ENCODE results near the gene LRRC28. TPM values are rescaled to one million over a fixed set of nuclear protein-coding genes. Genes with fewer than 3 reads are reported as not detected.
"Not testable (repeated sequence)": the region's sequence is repeated elsewhere in the genome, so short reads cannot be mapped to it uniquely, and the experiment has no call there.

LRRC28 gene
- total RNA-seq, 1 donor from 2014 or later, result 24.6 TPM

GRCh38 chr15:99368743-99369142 lies 117.5 kb downstream of the LRRC28 start:
- ATAC-seq, result no peak
- DNase-seq (ENCODE audit: low spot score), result no peak
- intact Hi-C loops (cut with DNase I), result no loop called here

DNA sequence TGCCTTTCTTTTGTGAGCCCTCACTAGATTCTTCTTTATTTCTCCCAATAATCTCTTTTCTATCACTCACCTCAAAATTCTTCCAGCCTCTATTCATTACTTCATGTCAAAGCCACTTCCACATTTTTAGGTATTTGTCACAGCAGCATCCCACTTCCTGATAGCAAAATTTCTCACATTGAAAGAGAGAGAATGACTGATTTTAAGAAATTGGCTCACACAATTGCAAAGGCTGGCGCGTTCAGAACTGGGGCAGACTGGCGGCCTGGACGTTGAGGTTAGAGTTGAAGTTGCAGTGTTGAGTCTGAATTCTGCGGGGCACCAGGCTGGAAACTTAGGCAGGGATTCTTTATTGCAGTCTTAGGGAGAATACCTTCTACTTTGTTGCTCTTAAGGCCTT lies 117.9 kb downstream of the LRRC28 start:
- intact Hi-C loops (cut with DNase I), result no loop called here
- no peak for ATAC-seq
- no peak for DNase-seq (ENCODE audit: low spot score)

- no peak for ATAC-seq
- no peak for DNase-seq (ENCODE audit: low spot score)
- intact Hi-C loops (cut with DNase I), result no loop called here
Measured at GRCh38 chr15:99371180-99372103, 120.2 kb downstream of the LRRC28 start.

- DNase-seq (ENCODE audit: low spot score), result no peak
- ATAC-seq, result peak; percentile 32
- intact Hi-C loops (cut with DNase I), result no loop called here
Measured at GRCh38 chr15:99385005-99385669, 133.9 kb downstream of the LRRC28 start.

GRCh38 chr15:99385865-99386264 lies 134.6 kb downstream of the LRRC28 start:
- ATAC-seq (peak; percentile 92), DNase-seq (ENCODE audit: low spot score) (peak; percentile 74)
- intact Hi-C loops (cut with DNase I), result no loop called here

- ATAC-seq, result peak; percentile 74
- no peak for DNase-seq (ENCODE audit: low spot score)
Measured at GRCh38 chr15:99386391-99386790, 135.1 kb downstream of the LRRC28 start.

GRCh38 chr15:99387421-99388168 lies 136.3 kb downstream of the LRRC28 start:
- no peak for ATAC-seq
- no peak for DNase-seq (ENCODE audit: low spot score)
- intact Hi-C loops (cut with DNase I), result no loop called here

More at GRCh38 chr15:99386391-99386790, 135.1 kb downstream of the LRRC28 start:
- intact Hi-C loops (cut with DNase I), result no loop called here

DNA sequence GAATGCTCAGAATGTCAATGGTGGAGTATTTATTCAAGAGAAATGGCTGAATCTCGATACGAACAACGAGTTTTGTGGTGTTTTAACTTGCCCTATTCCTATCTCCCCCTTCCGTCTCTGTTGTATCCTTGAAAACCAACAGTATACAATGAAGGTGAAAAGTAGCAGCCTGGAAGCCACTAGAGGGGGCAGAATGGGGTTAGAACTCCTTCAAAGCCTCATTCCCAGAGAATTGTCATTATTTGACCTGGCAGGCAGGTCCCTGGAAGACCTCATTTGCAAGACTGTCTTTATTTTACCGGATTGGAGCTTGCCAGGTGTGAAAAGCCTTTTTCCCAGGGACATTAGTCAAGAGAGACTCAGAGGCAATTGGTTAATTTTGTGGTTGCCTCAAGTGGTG lies 139.4 kb downstream of the LRRC28 start:
- intact Hi-C loops (cut with DNase I), result no loop called here
- ATAC-seq (no peak), DNase-seq (ENCODE audit: low spot score) (no peak)

GRCh38 chr15:99393641-99394040 lies 142.4 kb downstream of the LRRC28 start:
- intact Hi-C loops (cut with DNase I), result no loop called here
- ATAC-seq (no peak), DNase-seq (ENCODE audit: low spot score) (no peak)

DNA sequence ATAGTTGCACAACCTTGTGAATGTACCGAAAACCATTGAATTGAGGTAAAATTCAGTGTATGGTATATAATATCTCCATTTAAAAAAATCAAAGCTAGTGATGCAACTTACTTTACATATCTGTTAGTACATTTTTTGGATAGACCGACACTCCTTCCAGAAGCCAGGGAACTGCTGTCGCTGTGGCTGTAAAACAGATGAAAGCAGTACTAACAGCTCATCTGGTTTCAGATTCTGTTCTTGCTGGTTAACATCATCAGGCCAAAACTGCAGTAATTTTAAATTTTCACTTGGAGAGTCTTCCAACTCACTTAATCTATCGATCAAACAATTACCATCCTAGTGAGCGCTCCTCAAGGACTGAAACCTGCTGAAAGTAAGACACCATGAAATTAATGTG lies 145.1 kb downstream of the LRRC28 start:
- ATAC-seq (no peak), DNase-seq (ENCODE audit: low spot score) (no peak)
- intact Hi-C loops (cut with DNase I), result no loop called here

GRCh38 chr15:99399061-99399460 lies 147.8 kb downstream of the LRRC28 start:
- intact Hi-C loops (cut with DNase I), result no loop called here
- no peak for ATAC-seq

DNA sequence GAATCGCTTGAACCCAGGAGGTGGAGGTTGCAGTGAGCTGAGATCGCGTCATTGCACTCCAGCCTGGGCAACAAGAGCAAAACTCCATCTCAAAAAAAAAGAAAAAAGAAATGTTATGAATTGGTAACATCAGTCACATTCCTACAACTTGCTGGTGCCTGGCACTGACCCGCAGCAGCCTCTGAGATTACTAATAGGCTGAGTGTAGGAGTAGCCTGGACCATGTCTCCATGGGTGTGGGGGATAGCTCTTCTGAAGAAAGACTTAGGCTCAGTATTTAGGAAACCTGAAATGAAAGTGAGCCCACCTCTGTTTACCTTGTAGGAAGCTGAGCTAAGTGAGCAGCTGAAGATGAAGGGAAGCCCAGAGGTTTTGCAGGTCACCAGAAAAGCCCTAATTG lies 148.3 kb downstream of the LRRC28 start:
- no peak for ATAC-seq
- intact Hi-C loops (cut with DNase I), result no loop called here
- no peak for DNase-seq (ENCODE audit: low spot score)

More at GRCh38 chr15:99399061-99399460, 147.8 kb downstream of the LRRC28 start:
- DNase-seq (ENCODE audit: low spot score), result no peak

DNA sequence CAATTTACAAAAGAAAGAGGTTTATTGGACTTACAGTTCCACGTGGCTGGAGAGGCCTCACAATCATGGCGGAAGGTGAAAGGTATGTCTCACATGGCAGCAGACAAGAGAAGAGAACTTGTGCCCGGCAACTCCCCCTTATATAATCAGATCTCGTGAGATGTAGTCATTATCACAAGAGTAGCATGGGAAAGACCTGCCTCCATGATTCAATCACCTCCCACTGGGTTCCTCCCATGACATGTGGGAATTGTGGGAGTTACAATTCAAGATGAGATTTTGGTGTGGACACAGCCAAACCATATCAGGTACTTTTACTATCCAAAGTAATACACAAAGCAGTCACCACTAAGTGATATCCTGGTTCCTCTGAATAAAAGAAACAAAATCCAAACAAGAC lies 149.9 kb downstream of the LRRC28 start:
- intact Hi-C loops (cut with DNase I); ATAC-seq; DNase-seq (ENCODE audit: low spot score): not testable (repeated sequence)

GRCh38 chr15:99402014-99402729 lies 150.9 kb downstream of the LRRC28 start:
- ATAC-seq, result no peak
- intact Hi-C loops (cut with DNase I), result no loop called here
- DNase-seq (ENCODE audit: low spot score), result no peak

DNA sequence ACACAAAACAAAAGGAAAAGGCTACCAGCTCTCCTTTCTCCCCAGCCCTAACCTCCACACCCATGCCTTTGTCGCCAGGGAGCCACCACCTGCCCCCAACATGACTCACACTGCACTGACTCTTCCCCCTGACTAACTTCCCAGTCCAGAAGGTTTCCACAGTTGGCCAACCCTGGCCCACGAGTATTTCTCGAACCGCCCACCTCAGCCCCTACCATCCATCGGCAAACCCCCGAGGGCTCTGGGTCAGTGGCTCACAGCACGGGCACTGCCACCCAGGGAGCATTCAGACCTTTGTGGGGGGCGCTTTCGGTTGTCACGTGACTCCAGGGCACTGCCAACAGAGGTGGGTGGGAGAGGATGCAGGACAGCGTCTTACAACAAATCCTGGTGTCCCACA lies 152.3 kb downstream of the LRRC28 start:
- intact Hi-C loops (cut with DNase I), result no loop called here
- ATAC-seq (no peak), DNase-seq (ENCODE audit: low spot score) (no peak)

DNA sequence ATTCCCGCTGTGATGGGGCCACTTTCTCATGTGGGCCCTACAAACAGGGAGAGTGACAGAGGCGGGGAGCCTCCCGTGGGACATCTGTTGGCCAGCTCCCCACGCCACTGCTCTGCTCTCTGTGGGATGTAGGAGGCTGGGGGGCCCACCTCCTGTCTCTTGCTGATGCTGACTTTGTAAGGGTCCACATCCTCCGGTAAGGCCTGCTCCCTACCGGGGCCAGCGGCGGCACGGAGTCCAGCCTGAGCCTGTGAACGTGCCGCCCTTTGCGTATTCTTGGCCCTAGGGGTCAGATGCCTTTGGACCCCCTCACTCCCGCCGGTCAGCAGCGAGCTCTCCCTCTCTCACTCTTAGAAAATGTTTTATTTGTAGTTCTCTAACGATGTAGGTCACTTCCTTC lies 153.2 kb downstream of the LRRC28 start:
- ATAC-seq (no peak), DNase-seq (ENCODE audit: low spot score) (no peak)
- intact Hi-C loops (cut with DNase I), result no loop called here

DNA sequence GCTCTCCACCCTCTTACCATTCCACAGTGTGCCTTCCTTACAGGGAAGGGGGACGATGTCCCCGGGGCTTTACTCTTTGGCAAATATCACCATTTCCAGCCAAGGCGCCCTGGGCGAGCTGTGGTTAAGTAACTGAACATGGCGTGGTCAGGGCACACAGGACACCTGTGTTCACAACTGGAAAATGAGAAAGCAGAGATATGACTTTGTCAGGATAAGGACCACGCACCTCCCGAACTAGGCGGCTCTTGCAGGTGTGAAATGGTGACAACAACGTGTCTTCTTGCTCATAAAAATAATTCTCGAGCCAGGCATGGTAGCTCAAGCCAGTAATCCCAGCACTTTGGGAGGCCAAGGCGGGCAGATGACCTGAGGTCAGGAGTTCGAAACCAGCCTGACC lies 154.8 kb downstream of the LRRC28 start:
- DNase-seq (ENCODE audit: low spot score) (no peak), ATAC-seq (no peak)
- intact Hi-C loops (cut with DNase I), result no loop called here

DNA sequence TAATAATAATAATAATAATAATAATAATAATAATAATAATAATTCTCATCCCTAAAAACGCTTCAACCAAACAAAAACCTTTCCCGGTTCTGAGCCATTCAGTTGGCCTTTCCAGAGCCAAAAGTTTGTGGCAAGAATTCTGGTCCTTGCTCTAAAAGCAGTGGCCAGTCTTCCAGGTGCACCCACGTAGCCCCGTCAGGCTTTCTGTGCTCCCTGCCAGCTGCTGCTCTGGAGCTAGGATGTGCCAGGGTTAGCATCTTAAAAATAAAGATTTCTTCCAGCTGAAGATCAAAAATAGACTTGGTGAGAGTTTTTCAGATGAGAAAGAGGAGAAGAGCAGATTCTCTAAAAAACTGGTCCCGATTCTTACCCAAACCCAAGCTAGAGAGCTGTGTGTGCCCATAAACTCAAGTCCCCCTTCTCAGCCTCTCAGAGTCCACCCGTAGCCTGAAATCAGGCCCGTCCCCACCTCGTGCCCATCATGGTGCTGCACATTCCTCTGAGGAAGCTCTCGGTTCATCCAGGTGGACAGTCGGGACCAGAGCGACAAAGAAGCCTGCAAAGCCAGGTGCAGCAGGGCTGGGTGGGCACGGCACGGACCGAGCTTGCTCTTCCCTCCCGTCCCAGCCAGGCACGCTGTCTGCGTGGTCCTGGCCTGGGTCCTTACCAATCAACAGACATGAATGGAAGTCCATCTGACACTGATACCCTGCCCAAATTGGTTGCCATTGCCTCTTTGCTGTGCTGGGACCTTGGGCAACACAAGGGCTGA lies 155.6 kb downstream of the LRRC28 start:
- DNase-seq (ENCODE audit: low spot score) (no peak), ATAC-seq (no peak)
- intact Hi-C loops (cut with DNase I), result no loop called here

Data from sciatic nerve (tissue), 2 donors.